Measurements from ENCODE around the gene AOPEP.
A peak's percentile ranks its signal among the peaks of the same experiment; 100 is the strongest.
"Not testable (repeated sequence)": the region's sequence is repeated elsewhere in the genome, so short reads cannot be mapped to it uniquely, and the experiment has no call there.

AOPEP gene

GRCh38 chr9:94872083-94872833, 145.8 kb downstream of the AOPEP start:
- TF ChIP-seq, protein P1, sequence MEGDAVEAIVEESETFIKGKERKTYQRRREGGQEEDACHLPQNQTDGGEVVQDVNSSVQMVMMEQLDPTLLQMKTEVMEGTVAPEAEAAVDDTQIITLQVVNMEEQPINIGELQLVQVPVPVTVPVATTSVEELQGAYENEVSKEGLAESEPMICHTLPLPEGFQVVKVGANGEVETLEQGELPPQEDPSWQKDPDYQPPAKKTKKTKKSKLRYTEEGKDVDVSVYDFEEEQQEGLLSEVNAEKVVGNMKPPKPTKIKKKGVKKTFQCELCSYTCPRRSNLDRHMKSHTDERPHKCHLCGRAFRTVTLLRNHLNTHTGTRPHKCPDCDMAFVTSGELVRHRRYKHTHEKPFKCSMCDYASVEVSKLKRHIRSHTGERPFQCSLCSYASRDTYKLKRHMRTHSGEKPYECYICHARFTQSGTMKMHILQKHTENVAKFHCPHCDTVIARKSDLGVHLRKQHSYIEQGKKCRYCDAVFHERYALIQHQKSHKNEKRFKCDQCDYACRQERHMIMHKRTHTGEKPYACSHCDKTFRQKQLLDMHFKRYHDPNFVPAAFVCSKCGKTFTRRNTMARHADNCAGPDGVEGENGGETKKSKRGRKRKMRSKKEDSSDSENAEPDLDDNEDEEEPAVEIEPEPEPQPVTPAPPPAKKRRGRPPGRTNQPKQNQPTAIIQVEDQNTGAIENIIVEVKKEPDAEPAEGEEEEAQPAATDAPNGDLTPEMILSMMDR (IDR thresholded peaks at IDR 0.05), result no peak
- no peak for DNase-seq (ENCODE audit: low spot score)
- Histone ChIP-seq H3K4me3 (no peak overlapping the region), H3K27ac (peak overlapping the region; percentile 43 to 60)

DNA sequence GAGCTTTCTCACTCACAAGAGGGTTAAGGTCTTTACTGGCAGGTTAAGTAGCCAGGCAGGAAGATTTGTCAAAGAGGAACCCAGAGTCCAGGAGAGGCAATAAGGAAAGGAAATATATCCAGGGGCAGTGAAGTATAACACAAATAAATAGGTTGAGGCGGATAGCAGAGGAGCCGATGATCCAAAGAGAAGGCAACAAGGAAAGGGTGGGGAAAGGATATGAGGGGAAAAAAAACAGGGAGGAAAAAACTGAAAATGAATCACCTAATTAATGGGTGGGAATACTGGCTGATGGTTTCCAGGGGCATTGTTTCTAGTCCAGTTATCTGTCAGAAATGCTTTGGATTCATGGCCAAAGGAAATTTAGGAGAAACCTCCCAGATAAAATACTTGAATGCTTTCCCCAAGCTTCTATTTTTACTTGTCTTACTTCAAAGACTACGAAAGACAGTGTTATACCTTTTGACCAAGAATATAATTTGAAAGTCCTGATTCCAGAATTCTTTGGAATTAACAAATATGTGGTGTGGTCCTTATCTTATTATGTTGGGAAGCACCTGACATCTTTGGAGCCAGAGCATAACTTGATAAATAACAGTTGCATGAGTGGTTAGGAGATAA, 146.5 kb downstream of the AOPEP start:
- TF ChIP-seq, protein P1 (IDR thresholded peaks at IDR 0.05), result no peak
- no peak for DNase-seq (ENCODE audit: low spot score)
- H3K4me3 ChIP-seq, result no peak overlapping the region
- H3K27ac ChIP-seq, result peak overlapping the region; percentile 43 to 60

DNA sequence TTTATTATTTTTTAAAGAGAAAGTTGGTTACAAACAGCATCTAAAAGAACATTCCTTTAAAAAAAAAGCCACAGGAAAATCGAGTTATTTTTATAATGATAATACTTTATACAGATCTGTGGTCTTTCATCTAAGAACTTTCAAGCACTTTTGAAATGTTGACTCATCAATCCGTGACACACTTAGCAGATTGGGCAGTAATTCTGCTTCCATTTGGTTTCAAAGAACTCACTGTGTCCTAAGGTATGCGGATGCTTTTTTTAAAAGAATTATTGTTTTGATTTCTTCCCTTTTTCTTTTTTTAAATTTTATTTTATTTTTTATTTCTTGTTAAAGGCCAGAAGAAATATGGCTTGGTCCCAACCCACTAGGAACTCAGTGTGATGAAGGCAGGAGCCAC, 147.8 kb downstream of the AOPEP start:
- DNase-seq (ENCODE audit: low spot score), result no peak
- TF ChIP-seq, protein P1 (IDR thresholded peaks at IDR 0.05), result no peak
- Histone ChIP-seq H3K27ac (peak overlapping the region; percentile 57 to 60), H3K4me3 (no peak overlapping the region)

GRCh38 chr9:94875300-94876020, 149.0 kb downstream of the AOPEP start:
- TF ChIP-seq, protein P1 (IDR thresholded peaks at IDR 0.05), result no peak
- DNase-seq (ENCODE audit: low spot score), result no peak
- Histone ChIP-seq H3K27ac (peak overlapping the region; percentile 43 to 60), H3K4me3 (no peak overlapping the region)

DNA sequence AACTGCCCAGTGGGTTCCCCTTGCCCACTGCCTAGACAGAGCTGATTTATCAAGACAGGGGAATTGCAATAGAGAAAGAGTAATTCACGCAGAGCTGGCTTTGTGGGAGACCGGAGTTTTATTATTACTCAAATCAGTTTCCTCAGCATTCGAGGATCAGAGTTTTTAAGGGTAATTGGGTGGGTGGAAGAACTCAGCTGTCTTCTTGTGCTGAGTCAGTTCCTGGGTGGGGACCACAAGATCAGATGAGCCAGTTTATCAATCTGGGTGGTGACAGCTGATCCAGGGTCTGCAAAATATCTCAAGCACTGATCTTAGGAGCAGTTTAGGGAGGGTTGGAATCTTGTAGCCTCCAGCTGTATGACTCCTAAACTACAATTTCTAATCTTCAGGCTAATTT, 152.3 kb downstream of the AOPEP start:
- H3K27ac ChIP-seq; H3K4me3 ChIP-seq; DNase-seq (ENCODE audit: low spot score): not testable (repeated sequence)

GRCh38 chr9:94879230-94879629, 152.7 kb downstream of the AOPEP start:
- H3K4me3 ChIP-seq, result no peak overlapping the region
- TF ChIP-seq, protein P1 (IDR thresholded peaks at IDR 0.05), result no peak
- H3K27ac ChIP-seq, result no peak overlapping the region
- DNase-seq (ENCODE audit: low spot score), result no peak

DNA sequence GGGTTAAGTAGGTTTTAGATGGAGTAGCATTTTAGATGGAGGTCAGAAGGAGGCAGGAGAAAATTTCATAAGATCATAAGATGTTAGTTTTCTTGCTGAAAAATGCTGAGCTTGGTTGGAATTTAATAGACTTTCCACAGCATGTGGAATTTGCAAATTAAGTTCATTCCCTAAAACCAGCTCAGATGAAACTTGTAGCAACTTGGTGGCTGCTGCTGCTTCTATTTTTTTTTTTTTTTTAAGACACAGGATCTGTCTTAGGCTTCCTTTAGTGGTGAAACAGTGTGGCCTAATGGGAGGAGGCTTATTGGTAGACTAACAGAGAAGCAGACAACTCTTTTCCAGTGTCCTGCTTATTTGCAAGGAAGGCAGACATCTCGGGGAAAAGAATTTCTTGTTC, 154.5 kb downstream of the AOPEP start:
- DNase-seq (ENCODE audit: low spot score), result no peak
- TF ChIP-seq, protein P1 (IDR thresholded peaks at IDR 0.05), result no peak
- Histone ChIP-seq H3K4me3 (no peak overlapping the region), H3K27ac (peak overlapping the region in 1 of 2 donors; percentile 6)

Data from coronary artery (tissue), 2 donors.